ENCODE data around the gene HAP1.

HAP1 gene

GRCh38 chr17:41767324-41768042 lies 33.0 kb upstream of the HAP1 start:
- Histone ChIP-seq H3K4me2 (no peak overlapping the region), H3K4me3 (IDR thresholded peaks at IDR 0.05; ENCODE audit: insufficient read depth, low read depth, low read length) (no peak overlapping the region), H3K27ac (no peak overlapping the region), H3K36me3 (ENCODE audit: insufficient read depth) (no peaks in the 10 kb centered on the region), H3K27me3 (ENCODE audit: insufficient read depth, low read depth) (no peaks in the 10 kb centered on the region), H4K20me1 (ENCODE audit: insufficient read depth) (no peaks in the 10 kb centered on the region), H3K9ac (no peak overlapping the region), H3K4me1 (ENCODE audit: low read depth, poor library complexity, severe bottlenecking) (no peaks in the 10 kb centered on the region), H3K79me2 (ENCODE audit: insufficient read depth, low read depth) (no peaks in the 10 kb centered on the region), H2AFZ (ENCODE audit: low read depth) (no peak overlapping the region)
- TF ChIP-seq, protein P1, sequence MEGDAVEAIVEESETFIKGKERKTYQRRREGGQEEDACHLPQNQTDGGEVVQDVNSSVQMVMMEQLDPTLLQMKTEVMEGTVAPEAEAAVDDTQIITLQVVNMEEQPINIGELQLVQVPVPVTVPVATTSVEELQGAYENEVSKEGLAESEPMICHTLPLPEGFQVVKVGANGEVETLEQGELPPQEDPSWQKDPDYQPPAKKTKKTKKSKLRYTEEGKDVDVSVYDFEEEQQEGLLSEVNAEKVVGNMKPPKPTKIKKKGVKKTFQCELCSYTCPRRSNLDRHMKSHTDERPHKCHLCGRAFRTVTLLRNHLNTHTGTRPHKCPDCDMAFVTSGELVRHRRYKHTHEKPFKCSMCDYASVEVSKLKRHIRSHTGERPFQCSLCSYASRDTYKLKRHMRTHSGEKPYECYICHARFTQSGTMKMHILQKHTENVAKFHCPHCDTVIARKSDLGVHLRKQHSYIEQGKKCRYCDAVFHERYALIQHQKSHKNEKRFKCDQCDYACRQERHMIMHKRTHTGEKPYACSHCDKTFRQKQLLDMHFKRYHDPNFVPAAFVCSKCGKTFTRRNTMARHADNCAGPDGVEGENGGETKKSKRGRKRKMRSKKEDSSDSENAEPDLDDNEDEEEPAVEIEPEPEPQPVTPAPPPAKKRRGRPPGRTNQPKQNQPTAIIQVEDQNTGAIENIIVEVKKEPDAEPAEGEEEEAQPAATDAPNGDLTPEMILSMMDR (conservative IDR thresholded peaks at IDR 0.05; ENCODE audit: low read depth, low read length) = no peak

DNA sequence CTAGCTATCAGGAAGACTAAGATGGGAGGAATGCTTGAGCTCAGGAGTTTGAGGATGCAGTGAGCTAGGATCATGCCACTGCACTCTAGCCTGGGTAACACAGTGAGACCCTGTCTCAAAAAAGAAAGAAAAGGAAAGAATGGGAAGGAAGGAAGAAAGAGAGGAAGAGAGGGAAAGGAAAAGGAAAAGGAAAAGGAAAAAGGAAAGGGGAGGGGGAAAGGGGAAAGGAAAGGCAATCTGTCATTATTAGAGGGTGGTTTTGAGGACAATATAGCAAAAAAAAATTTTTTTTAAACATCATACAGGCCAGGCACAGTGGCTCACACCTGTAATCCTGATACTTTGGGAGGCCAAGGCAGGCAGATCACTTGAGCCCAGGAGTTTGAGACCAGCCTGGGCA lies 31.7 kb upstream of the HAP1 start:
- no peak overlapping the region for H2AFZ ChIP-seq (ENCODE audit: low read depth)
- no peak overlapping the region for H3K27ac ChIP-seq
- H3K4me1 ChIP-seq (ENCODE audit: low read depth, poor library complexity, severe bottlenecking) = no peaks in the 10 kb centered on the region
- no peak overlapping the region for H3K4me3 ChIP-seq (IDR thresholded peaks at IDR 0.05; ENCODE audit: insufficient read depth, low read depth, low read length)
- no peaks in the 10 kb centered on the region for H3K79me2 ChIP-seq (ENCODE audit: insufficient read depth, low read depth)
- H3K4me2 ChIP-seq = no peak overlapping the region
- H3K9ac ChIP-seq = no peak overlapping the region
- H3K27me3 ChIP-seq (ENCODE audit: insufficient read depth, low read depth) = no peaks in the 10 kb centered on the region
- TF ChIP-seq, protein P1 (conservative IDR thresholded peaks at IDR 0.05; ENCODE audit: low read depth, low read length) = no peak
- no peaks in the 10 kb centered on the region for H4K20me1 ChIP-seq (ENCODE audit: insufficient read depth)
- no peaks in the 10 kb centered on the region for H3K36me3 ChIP-seq (ENCODE audit: insufficient read depth)

GRCh38 chr17:41763327-41763726 lies 28.9 kb upstream of the HAP1 start:
- Histone ChIP-seq H3K4me3 (IDR thresholded peaks at IDR 0.05; ENCODE audit: insufficient read depth, low read depth, low read length) (no peak overlapping the region), H3K4me1 (ENCODE audit: low read depth, poor library complexity, severe bottlenecking) (peaks cover 16% of the 10 kb centered on the region), H3K36me3 (ENCODE audit: insufficient read depth) (no peaks in the 10 kb centered on the region), H3K27ac (no peak overlapping the region), H4K20me1 (ENCODE audit: insufficient read depth) (no peaks in the 10 kb centered on the region), H3K79me2 (ENCODE audit: insufficient read depth, low read depth) (no peaks in the 10 kb centered on the region), H3K4me2 (no peak overlapping the region), H3K27me3 (ENCODE audit: insufficient read depth, low read depth) (no peaks in the 10 kb centered on the region), H3K9ac (no peak overlapping the region), H2AFZ (ENCODE audit: low read depth) (no peak overlapping the region)
- TF ChIP-seq, protein P1 (conservative IDR thresholded peaks at IDR 0.05; ENCODE audit: low read depth, low read length) = no peak

DNA sequence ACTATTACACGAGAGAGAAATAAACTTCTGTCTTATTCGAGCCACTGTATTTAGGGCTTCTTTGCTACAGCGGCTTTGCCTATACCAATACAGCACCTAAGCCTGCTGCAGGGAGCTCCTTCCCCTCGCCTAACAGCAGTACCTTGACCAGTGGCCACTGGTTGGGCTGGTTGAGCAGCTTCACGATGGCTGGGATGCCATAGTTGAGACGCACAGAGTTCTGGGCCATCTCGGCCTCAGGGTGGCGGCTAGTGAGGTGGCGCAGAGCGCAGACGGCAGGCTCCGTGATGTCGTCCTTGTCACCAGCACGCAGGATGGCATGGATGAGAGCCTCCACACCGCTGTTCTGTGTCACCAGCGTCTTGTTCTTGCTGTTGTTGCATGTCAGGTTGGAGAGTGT lies 28.4 kb upstream of the HAP1 start:
- no peaks in the 10 kb centered on the region for H3K36me3 ChIP-seq (ENCODE audit: insufficient read depth)
- H2AFZ ChIP-seq (ENCODE audit: low read depth) = no peak overlapping the region
- H3K79me2 ChIP-seq (ENCODE audit: insufficient read depth, low read depth) = no peaks in the 10 kb centered on the region
- no peak overlapping the region for H3K4me2 ChIP-seq
- H3K27me3 ChIP-seq (ENCODE audit: insufficient read depth, low read depth) = no peaks in the 10 kb centered on the region
- no peaks in the 10 kb centered on the region for H4K20me1 ChIP-seq (ENCODE audit: insufficient read depth)
- H3K27ac ChIP-seq = no peak overlapping the region
- no peak overlapping the region for H3K4me3 ChIP-seq (IDR thresholded peaks at IDR 0.05; ENCODE audit: insufficient read depth, low read depth, low read length)
- peaks cover 21% of the 10 kb centered on the region for H3K4me1 ChIP-seq (ENCODE audit: low read depth, poor library complexity, severe bottlenecking)
- no peak overlapping the region for H3K9ac ChIP-seq
- TF ChIP-seq, protein P1 (conservative IDR thresholded peaks at IDR 0.05; ENCODE audit: low read depth, low read length) = no peak

Data from KMS-11 (cell line).